Measurements from ENCODE around the gene H2BK1. TPM values are rescaled to one million over a fixed set of nuclear protein-coding genes. Genes with fewer than 3 reads are reported as not detected.

Gene H2BK1
- total RNA-seq, 1 donor from 2014 or later, result not detected

DNA sequence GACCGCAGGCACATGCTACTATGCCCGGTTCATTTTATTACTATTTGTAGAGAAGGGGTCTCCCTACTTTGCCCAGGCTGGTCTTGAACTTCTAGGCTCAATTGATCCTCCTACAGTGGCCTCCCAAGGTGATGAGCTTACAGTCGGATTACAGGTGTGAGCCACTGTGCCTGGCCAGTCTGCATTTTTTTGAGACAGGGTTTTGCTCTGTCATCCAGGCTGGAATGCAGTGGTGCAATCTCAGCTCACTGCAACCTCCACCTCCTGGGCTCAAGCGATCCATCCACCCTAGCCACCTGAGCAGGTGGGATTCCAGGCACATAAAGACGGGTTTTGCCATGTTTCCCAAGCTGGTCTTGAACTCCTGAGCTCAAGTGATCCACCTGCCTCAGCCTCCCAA is 2.3 kb upstream of the H2BK1 start:
- no peaks in the 10 kb centered on the region for H3K9me3 Mint-ChIP-seq
- no peak for DNase-seq (ENCODE audit: low read depth, low spot score)
- H3K36me3 Mint-ChIP-seq (ENCODE audit: low read depth), result peaks cover 12% of the 10 kb centered on the region
- H3K4me1 Mint-ChIP-seq, result no peaks in the 10 kb centered on the region
- H3K27me3 Mint-ChIP-seq (ENCODE audit: low read depth), result peaks cover 2% of the 10 kb centered on the region
- no peak overlapping the region for H3K27ac Mint-ChIP-seq (ENCODE audit: unreplicated experiment)
- TF ChIP-seq, protein P1, sequence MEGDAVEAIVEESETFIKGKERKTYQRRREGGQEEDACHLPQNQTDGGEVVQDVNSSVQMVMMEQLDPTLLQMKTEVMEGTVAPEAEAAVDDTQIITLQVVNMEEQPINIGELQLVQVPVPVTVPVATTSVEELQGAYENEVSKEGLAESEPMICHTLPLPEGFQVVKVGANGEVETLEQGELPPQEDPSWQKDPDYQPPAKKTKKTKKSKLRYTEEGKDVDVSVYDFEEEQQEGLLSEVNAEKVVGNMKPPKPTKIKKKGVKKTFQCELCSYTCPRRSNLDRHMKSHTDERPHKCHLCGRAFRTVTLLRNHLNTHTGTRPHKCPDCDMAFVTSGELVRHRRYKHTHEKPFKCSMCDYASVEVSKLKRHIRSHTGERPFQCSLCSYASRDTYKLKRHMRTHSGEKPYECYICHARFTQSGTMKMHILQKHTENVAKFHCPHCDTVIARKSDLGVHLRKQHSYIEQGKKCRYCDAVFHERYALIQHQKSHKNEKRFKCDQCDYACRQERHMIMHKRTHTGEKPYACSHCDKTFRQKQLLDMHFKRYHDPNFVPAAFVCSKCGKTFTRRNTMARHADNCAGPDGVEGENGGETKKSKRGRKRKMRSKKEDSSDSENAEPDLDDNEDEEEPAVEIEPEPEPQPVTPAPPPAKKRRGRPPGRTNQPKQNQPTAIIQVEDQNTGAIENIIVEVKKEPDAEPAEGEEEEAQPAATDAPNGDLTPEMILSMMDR (conservative IDR thresholded peaks at IDR 0.05), result no peak
- H3K4me3 Mint-ChIP-seq, result no peak overlapping the region

DNA sequence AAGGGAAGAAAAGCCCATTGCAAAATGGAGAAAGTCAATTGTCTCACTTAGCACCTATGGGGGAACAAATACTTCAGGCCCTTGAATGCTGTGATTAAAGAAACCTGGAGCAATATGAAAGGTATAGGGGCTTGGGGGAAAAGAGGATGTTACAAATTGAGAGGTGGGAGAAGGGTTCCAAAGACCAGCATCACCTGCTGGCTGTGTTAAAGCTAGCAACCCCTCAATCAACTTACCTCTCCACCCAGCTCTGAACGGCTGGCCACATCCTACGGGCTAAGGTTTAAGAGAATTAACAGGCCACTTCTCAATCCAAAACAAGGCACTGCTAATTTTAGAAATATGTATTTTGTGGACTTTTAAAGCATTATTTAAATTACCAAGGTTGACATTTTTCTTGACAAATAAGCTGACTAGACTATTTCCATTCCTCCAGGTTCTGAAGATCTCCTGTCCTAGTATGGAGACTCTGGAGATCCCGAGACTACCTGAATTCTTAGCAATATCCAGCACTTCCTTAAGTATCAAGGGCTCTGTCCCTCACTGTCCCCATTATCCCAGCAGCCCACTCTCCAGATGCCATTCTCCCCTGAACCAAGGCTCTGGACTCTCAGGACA is 976 bp upstream of the H2BK1 start:
- Mint-ChIP-seq H3K27ac (ENCODE audit: unreplicated experiment) (no peak overlapping the region), H3K4me1 (no peaks in the 10 kb centered on the region), H3K9me3 (no peaks in the 10 kb centered on the region), H3K4me3 (no peak overlapping the region), H3K36me3 (ENCODE audit: low read depth) (peaks cover 12% of the 10 kb centered on the region), H3K27me3 (ENCODE audit: low read depth) (peaks cover 5% of the 10 kb centered on the region)
- no peak for DNase-seq (ENCODE audit: low read depth, low spot score)
- TF ChIP-seq, protein P1 (conservative IDR thresholded peaks at IDR 0.05), result no peak

DNA sequence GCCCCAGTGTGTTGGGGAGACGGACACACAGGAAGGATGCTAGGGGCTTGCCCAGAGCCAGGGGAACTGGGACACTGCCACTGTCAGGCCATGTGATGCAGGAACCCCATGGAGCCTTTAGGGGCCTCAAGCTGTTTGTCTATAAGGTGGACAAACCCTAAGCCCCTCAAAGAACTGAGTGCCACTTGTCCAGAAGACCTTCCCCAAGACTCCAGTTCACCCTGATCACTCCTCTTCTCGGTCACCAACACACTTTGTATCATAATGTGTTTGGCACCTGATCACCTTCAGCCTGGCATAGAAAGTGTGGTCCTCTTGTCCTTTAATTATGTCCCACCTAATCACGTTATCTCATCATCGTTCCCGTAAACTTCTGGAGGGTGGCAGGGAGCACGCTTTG is 700 bp downstream of the H2BK1 start:
- Mint-ChIP-seq H3K36me3 (ENCODE audit: low read depth) (peaks cover 4% of the 10 kb centered on the region), H3K9me3 (no peaks in the 10 kb centered on the region), H3K4me3 (no peak overlapping the region), H3K4me1 (no peaks in the 10 kb centered on the region), H3K27ac (ENCODE audit: unreplicated experiment) (no peak overlapping the region), H3K27me3 (ENCODE audit: low read depth) (peaks cover 13% of the 10 kb centered on the region)
- TF ChIP-seq, protein P1 (conservative IDR thresholded peaks at IDR 0.05), result no peak
- DNase-seq (ENCODE audit: low read depth, low spot score), result no peak

DNA sequence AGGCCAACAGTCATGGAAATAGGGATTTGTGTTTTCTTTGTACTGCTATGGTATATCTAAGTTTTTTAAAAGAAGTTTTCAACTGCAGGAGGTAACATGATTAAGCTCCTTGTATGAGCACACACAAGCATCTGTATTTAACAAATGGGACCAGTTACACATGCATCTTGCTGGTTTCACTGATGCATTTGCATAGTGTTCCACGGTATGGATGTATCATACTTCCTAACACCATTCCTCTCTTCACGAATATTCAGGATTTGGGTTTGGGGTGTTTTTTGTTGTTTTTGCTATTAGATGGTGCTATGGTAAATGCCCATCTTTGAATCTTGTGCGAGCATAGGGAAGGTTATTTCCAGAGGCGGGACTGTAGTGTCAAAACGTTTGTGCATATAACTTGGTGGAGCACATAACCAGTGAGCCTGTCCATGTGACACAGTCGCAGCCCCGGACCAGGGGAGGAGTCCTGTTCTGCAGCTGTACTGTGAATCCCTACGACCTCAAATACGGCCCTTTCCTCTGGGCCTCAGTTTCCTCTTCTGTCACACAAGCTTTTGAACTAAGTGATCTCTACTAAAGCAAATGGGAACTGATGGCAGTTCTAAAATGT is 1.9 kb downstream of the H2BK1 start:
- DNase-seq (ENCODE audit: low read depth, low spot score), result no peak
- peaks cover 13% of the 10 kb centered on the region for H3K27me3 Mint-ChIP-seq (ENCODE audit: low read depth)
- no peak overlapping the region for H3K27ac Mint-ChIP-seq (ENCODE audit: unreplicated experiment)
- no peaks in the 10 kb centered on the region for H3K9me3 Mint-ChIP-seq
- H3K4me1 Mint-ChIP-seq, result no peaks in the 10 kb centered on the region
- peaks cover 3% of the 10 kb centered on the region for H3K36me3 Mint-ChIP-seq (ENCODE audit: low read depth)
- no peak overlapping the region for H3K4me3 Mint-ChIP-seq
- TF ChIP-seq, protein P1 (conservative IDR thresholded peaks at IDR 0.05), result no peak

DNA sequence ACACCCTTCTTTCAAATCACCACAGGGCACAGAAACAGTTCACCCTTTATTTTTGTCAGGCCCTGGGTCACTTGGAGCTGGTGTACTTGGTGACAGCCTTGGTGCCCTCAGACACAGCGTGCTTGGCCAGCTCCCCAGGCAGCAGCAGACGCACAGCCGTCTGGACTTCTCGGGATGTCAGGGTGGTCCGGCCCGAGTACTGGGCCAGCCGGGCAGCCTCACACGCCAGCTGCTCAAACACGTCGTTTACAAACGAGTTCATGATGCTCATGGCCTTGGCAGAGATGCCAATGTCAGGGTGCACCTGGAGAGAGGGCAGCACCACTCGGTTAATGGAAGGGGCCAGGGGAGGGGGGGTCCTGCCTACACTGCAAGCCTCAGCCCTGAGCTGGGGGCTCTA is 2.5 kb downstream of the H2BK1 start:
- TF ChIP-seq, protein P1 (conservative IDR thresholded peaks at IDR 0.05), result no peak
- peaks cover 13% of the 10 kb centered on the region for H3K27me3 Mint-ChIP-seq (ENCODE audit: low read depth)
- no peaks in the 10 kb centered on the region for H3K9me3 Mint-ChIP-seq
- H3K36me3 Mint-ChIP-seq (ENCODE audit: low read depth), result no peaks in the 10 kb centered on the region
- no peak overlapping the region for H3K4me3 Mint-ChIP-seq
- DNase-seq (ENCODE audit: low read depth, low spot score), result no peak
- no peak overlapping the region for H3K27ac Mint-ChIP-seq (ENCODE audit: unreplicated experiment)
- no peaks in the 10 kb centered on the region for H3K4me1 Mint-ChIP-seq
